Amniotic epithelial cell (primary cell): Measurements from ENCODE around the gene LAMP1.
"Not testable (repeated sequence)": the region's sequence is repeated elsewhere in the genome, so short reads cannot be mapped to it uniquely, and the experiment has no call there.

Experiments used
- DNase-seq: peaks from one replicate; pipeline ENCODE4 v3.0.0-alpha.2; 2010; ENCODE audit warnings: low read depth

LAMP1 gene

GRCh38 chr13:113296823-113297369 is at the start of gene LAMP1:
Gene LAMP1 (plus strand): TSS chr13:113297239. CDS start chr13:113297435, 196 bp downstream.
- peak; percentile 93 for DNase-seq

GRCh38 chr13:113252516-113253095 is 44.4 kb upstream of the LAMP1 start:
- no peak for DNase-seq

- DNase-seq, result not testable (repeated sequence)
Observed at GRCh38 chr13:113257908-113258307, 39.1 kb upstream of the LAMP1 start.

- DNase-seq, result no peak
Observed at GRCh38 chr13:113258321-113259054, 38.6 kb upstream of the LAMP1 start.

GRCh38 chr13:113260996-113261395 is 36.0 kb upstream of the LAMP1 start:
- no peak for DNase-seq

GRCh38 chr13:113263016-113263415 is 34.0 kb upstream of the LAMP1 start:
- DNase-seq, result not testable (repeated sequence)

GRCh38 chr13:113267642-113268405 is 29.2 kb upstream of the LAMP1 start:
- DNase-seq, result no peak

GRCh38 chr13:113272031-113272430 is 25.0 kb upstream of the LAMP1 start:
- DNase-seq, result no peak

GRCh38 chr13:113272701-113273181 is 24.3 kb upstream of the LAMP1 start:
- DNase-seq, result peak; percentile 33

GRCh38 chr13:113273321-113273720 is 23.7 kb upstream of the LAMP1 start:
- no peak for DNase-seq

GRCh38 chr13:113273851-113274590 is 23.0 kb upstream of the LAMP1 start:
- DNase-seq, result peak; percentile 87

- DNase-seq, result no peak
Observed at GRCh38 chr13:113274721-113275120, 22.3 kb upstream of the LAMP1 start.

GRCh38 chr13:113275387-113275786 is 21.7 kb upstream of the LAMP1 start:
- peak; percentile 55 for DNase-seq

GRCh38 chr13:113280126-113280525 is 16.9 kb upstream of the LAMP1 start:
- no peak for DNase-seq

GRCh38 chr13:113283904-113284303 is 13.1 kb upstream of the LAMP1 start:
- DNase-seq, result no peak

GRCh38 chr13:113288880-113289279 is 8.2 kb upstream of the LAMP1 start:
- DNase-seq, result no peak

- no peak for DNase-seq
Observed at GRCh38 chr13:113291129-113291528, 5.9 kb upstream of the LAMP1 start.

GRCh38 chr13:113292021-113292862 is 4.8 kb upstream of the LAMP1 start:
- DNase-seq, result no peak

GRCh38 chr13:113293686-113294085 is 3.4 kb upstream of the LAMP1 start:
- no peak for DNase-seq

GRCh38 chr13:113295776-113296175 is 1.3 kb upstream of the LAMP1 start:
- no peak for DNase-seq
